Skeletal muscle cell (primary cell): ENCODE data around the gene NDUFS3.
"Not testable (repeated sequence)": the region's sequence is repeated elsewhere in the genome, so short reads cannot be mapped to it uniquely, and the experiment has no call there.

Experiments
- DNase-seq: peaks from one replicate; pipeline ENCODE4 v3.0.0-alpha.2; 2010; ENCODE audit warnings: low read depth
- H3K4me3 ChIP-seq: 2 replicates; pipeline ENCODE4 v1.5.1; 2011; ENCODE audit warnings: low read depth, mild to moderate bottlenecking, control low read depth, low read length, moderate library complexity

NDUFS3 gene

GRCh38 chr11:47557004-47557403 is 21.9 kb upstream of the NDUFS3 start:
- DNase-seq, H3K4me3 ChIP-seq: not testable (repeated sequence)

- no peak for DNase-seq
- H3K4me3 ChIP-seq, result no peak overlapping the region
Observed at GRCh38 chr11:47558695-47559094, 20.2 kb upstream of the NDUFS3 start.

DNA sequence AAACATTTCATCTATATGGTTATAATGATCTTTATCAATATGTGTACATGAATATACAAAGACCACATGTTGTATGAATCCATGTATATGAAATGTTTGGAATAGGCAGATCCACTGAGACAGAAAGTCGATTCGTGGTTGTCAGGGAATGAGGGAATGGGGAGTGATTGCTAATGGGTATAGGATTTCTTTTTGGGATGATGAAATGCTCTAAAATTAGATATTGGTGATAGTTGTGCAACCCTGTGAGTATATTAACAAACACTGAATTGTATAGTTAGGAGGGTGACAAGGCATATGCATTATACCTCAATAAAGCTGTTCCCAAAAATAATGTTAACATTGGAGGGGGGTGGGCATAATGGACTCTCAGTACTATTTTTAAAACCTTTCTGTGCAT is 18.4 kb upstream of the NDUFS3 start:
- no peak for DNase-seq
- no peak overlapping the region for H3K4me3 ChIP-seq

- DNase-seq, H3K4me3 ChIP-seq: not testable (repeated sequence)
Observed at GRCh38 chr11:47562393-47562792, 16.5 kb upstream of the NDUFS3 start.

DNA sequence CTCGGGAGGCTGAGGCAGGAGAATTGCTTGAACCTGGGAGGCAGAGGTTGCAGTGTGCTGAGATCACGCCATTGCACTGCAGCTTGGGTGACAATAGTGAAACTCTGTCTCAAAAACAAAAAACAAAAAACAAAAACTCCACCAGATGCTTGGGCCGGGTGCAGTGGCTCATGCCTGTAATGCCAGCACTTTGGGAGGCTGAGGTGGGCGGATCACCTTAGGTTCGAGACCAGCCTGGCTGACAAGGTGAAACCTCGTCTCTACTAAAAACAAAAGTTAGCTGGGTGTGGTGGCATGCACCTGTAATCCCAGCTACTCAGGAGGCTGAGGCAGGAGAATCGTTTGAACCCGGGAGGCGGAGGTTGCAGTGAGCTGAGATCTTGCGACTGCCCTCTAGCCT is 14.5 kb upstream of the NDUFS3 start:
- H3K4me3 ChIP-seq, DNase-seq: not testable (repeated sequence)

GRCh38 chr11:47564933-47565339 is 13.9 kb upstream of the NDUFS3 start:
- peak overlapping the region; percentile 76 for H3K4me3 ChIP-seq
- DNase-seq, result no peak

DNA sequence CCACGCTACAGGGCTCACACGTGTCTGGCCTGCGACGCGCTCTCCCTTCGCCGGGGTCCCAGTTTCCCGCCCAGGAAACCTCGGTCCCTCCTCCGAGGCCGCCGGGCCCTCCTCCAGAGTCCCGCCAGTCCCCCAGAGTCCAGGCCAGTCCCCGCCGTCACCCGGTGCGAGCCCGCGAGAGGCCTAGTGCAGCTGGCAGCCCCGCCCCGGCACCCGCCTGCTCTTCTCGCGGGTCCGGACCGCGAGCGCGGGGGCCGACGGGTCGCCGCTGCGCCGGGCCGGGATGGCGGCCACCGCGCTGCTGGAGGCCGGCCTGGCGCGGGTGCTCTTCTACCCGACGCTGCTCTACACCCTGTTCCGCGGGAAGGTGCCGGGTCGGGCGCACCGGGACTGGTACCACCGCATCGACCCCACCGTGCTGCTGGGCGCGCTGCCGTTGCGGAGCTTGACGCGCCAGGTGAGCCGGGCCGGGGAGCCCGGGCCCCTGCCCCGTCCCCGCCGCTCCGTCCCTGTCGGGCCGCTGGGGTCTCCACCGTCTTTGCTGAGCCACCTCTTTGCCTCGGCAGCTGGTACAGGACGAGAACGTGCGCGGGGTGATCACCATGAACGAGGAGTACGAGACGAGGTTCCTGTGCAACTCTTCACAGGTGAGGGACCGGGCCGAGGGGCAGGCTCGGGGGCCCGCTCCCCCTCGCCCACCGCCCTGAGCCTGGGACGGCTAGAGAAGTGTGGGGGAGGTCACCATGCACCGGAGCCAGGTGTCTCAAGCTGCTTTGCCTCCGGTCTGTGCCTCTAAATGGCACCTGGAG is 13.3 kb upstream of the NDUFS3 start, which contains the start of gene PTPMT1:
TSS of gene PTPMT1 (plus strand) at position 260 of the 809 bp plus-strand sequence. CDS start at position 284, 24 bp downstream.
- peak; percentile 29 for DNase-seq
- H3K4me3 ChIP-seq, result peak within 1 kb of the TSS; percentile 76

GRCh38 chr11:47566149-47566698 is 12.7 kb upstream of the NDUFS3 start:
- DNase-seq, result no peak
- peak overlapping the region; percentile 76 for H3K4me3 ChIP-seq

DNA sequence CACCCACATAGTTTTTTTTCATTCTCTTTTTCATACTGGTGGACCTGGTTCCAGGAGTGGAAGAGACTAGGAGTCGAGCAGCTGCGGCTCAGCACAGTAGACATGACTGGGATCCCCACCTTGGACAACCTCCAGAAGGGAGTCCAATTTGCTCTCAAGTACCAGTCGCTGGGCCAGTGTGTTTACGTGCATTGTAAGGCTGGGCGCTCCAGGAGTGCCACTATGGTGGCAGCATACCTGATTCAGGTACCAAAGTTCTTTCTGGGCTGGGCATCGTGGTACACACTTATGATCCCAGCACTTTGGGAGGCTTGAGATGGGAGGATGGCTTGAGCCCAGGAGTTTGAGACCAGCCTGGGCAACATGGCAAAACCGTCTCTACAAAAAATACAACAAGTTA is 9.2 kb upstream of the NDUFS3 start:
- no peak for DNase-seq
- H3K4me3 ChIP-seq, result no peak overlapping the region

DNA sequence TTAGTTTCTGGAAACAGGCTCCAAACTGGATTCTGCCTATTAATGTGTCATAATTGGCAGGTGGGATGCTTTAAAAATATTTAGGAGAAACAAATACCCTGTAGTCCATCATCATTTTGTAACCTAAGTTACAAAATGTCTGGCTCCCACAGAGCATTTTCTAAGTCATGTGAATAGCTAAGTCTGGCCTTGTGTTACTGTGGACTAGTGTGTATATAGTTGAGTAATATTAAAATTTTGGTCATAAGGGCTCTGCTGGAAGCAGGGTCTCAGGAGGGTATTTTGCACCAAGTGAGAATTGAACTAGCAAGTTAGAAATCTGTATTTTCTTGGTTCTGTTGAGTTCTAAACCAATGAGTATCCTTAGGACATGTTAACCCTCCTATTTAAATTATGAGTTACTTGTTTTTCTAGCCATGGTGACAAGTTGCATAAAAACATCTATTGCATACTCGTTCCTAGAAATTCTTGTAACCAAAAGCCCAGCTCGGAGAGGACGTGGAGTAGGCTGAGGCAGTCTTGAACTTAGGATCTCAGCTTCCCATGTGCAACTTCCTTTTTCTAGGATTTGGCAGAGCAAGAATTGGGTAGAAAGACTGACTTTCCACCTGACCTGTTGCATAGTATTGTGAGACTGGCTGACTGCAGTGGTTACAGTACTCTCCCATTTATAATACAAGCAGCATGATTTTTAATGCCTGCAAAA is 8.1 kb upstream of the NDUFS3 start:
- no peak overlapping the region for H3K4me3 ChIP-seq
- DNase-seq, result no peak

DNA sequence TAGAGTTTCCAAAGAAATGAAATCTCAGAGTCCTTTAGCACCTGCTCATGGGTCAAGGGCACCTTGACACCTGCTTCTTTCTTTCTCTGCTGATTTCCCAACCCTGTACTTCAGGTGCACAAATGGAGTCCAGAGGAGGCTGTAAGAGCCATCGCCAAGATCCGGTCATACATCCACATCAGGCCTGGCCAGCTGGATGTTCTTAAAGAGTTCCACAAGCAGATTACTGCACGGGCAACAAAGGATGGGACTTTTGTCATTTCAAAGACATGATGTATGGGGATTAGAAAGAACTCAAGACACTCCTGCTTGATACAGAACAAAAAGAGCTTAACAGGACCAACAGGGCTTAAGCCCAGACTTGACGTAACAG is 7.5 kb upstream of the NDUFS3 start:
- DNase-seq, result no peak
- no peak overlapping the region for H3K4me3 ChIP-seq

GRCh38 chr11:47571895-47572294 is 7.0 kb upstream of the NDUFS3 start:
- no peak for DNase-seq
- H3K4me3 ChIP-seq, result no peak overlapping the region

- DNase-seq, result no peak
- H3K4me3 ChIP-seq, result no peak overlapping the region
Observed at GRCh38 chr11:47572715-47573255, 6.1 kb upstream of the NDUFS3 start.

DNA sequence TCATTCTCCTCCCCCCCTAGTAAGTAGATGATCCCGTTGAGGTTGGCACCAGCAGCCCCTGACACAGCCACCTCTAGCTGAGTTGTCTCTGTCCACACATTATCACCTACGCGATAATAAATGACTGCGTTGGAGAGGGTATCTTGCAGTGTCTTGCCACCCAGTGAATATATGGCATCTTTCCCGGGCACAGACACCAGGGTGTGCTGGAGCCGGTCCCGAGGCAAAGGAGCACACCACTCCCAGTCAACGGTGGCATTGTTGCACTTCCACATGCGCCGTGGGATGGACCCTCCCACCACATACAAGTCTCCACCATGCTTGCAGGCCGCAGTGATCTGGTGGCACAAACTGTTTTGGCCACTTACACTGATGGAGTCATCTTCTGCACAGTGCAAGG is 5.6 kb upstream of the NDUFS3 start:
- no peak overlapping the region for H3K4me3 ChIP-seq
- DNase-seq, result no peak

DNA sequence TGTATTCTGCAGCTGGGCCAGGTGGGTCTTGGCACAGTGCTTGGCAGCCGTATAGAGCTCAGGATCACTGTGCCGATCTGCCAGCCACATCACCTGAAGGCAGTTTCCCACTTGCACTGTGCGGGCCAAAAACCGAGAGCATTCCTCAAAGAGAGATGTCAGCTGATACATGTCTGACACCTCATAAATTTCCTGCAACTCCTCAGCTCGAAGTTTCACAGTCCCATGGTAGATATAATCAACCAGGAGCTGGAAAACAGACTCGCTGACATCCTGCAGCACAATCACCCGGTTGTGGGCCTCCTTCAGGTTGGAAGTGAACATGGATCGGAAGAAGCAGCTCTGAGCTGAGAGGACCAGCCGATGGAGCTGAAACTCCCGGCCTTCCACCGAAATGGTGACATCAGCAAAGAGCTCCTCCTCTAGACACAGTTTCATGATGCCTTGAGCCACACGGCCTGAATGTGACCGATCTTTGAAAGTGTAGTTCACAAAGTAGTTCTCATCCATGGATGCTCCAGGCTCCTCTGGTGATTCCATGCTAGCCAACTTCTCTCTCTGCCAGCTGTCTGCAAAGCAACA is 1.3 kb upstream of the NDUFS3 start:
- H3K4me3 ChIP-seq, result peak overlapping the region; percentile 77
- DNase-seq, result no peak

GRCh38 chr11:47583844-47584243 is 5.0 kb downstream of the NDUFS3 start:
- H3K4me3 ChIP-seq, result no peak overlapping the region
- DNase-seq, result no peak

- no peak within 1 kb of the TSS for H3K4me3 ChIP-seq
- no peak for DNase-seq
Observed at GRCh38 chr11:47586098-47586855, 7.4 kb downstream of the NDUFS3 start, which contains the start of gene FAM180B. Gene FAM180B, plus strand, starts transcription at chr11:47586678. Its CDS starts 91 bp downstream, at chr11:47586769.

- H3K4me3 ChIP-seq, result no peak overlapping the region
- no peak for DNase-seq
Observed at GRCh38 chr11:47587039-47587716, 8.3 kb downstream of the NDUFS3 start.
